Activated T-helper 1 cell treated with anti-CD3 and anti-CD28 coated beads, Interleukin-12 subunit alpha, Interleukin-12 subunit beta, Interleukin-2, Interleukin-4 antibody, amounts not matched to agents 30 ng/mL and 10 ng/mL and 1 ng/mL, durations not matched to agents 14 hours and 24 hours and 36 hours (primary cell): ENCODE measurements around the gene TMEM81. TPM values are rescaled to one million over a fixed set of nuclear protein-coding genes. Genes with fewer than 3 reads are reported as not detected.

Experiments used
- DNase-seq: peaks from one replicate; pipeline ENCODE4 v3.0.0; 2021; ENCODE audit warnings: low spot score
- H3K27ac Mint-ChIP-seq: one replicate; pipeline ENCODE4 v1.8.0; 2021; ENCODE audit warnings: mild to moderate bottlenecking, mixed read lengths
- H3K27me3 Mint-ChIP-seq: one replicate; pipeline ENCODE4 v1.8.0; 2022; ENCODE audit warnings: mild to moderate bottlenecking, moderate library complexity, mixed read lengths; ENCODE audit not compliant: insufficient read depth
- H3K36me3 Mint-ChIP-seq: one replicate; pipeline ENCODE4 v1.8.0; 2021; ENCODE audit warnings: low read depth, mixed read lengths
- H3K4me1 Mint-ChIP-seq: one replicate; pipeline ENCODE4 v1.8.0; 2021; ENCODE audit warnings: low read depth, mixed read lengths
- H3K4me3 Mint-ChIP-seq: one replicate; pipeline ENCODE4 v1.8.0; 2021; ENCODE audit warnings: mild to moderate bottlenecking, moderate library complexity, mixed read lengths
- H3K9me3 Mint-ChIP-seq: one replicate; pipeline ENCODE4 v1.8.0; 2021; ENCODE audit warnings: mixed read lengths
- intact Hi-C: fragments of 100-400 bp; cut with micrococcal nuclease; formaldehyde crosslinking; loops from one replicate; pipeline ENCODE4 v1.15.1; 2024
- total RNA-seq: library from RNA; stranded (reverse); gene quantifications from 2 replicates; pipeline ENCODE4 v1.2.3, GENCODE V29; 2022

TMEM81 gene
- total RNA-seq, 1 donor from 2014 or later = 2.6 TPM

GRCh38 chr1:205052690-205053089 is 31.6 kb downstream of the TMEM81 start:
- Mint-ChIP-seq H3K4me3 (no peak overlapping the region), H3K9me3 (no peaks in the 10 kb centered on the region), H3K36me3 (no peaks in the 10 kb centered on the region), H3K27me3 (peaks cover 5% of the 10 kb centered on the region), H3K27ac (no peak overlapping the region), H3K4me1 (no peaks in the 10 kb centered on the region)
- DNase-seq = no peak
- intact Hi-C loops = no loop called here

GRCh38 chr1:205049479-205049878 is 34.8 kb downstream of the TMEM81 start:
- no peak overlapping the region for H3K27ac Mint-ChIP-seq
- peaks cover 23% of the 10 kb centered on the region for H3K27me3 Mint-ChIP-seq
- DNase-seq = no peak
- no peak overlapping the region for H3K4me3 Mint-ChIP-seq
- intact Hi-C loops = no loop called here
- H3K36me3 Mint-ChIP-seq = no peaks in the 10 kb centered on the region
- no peaks in the 10 kb centered on the region for H3K4me1 Mint-ChIP-seq
- H3K9me3 Mint-ChIP-seq = no peaks in the 10 kb centered on the region

GRCh38 chr1:205048382-205048781 is 35.9 kb downstream of the TMEM81 start:
- H3K4me3 Mint-ChIP-seq = no peak overlapping the region
- DNase-seq = no peak
- intact Hi-C loops = no loop called here
- no peaks in the 10 kb centered on the region for H3K9me3 Mint-ChIP-seq
- H3K27me3 Mint-ChIP-seq = peaks cover 27% of the 10 kb centered on the region
- no peaks in the 10 kb centered on the region for H3K36me3 Mint-ChIP-seq
- H3K4me1 Mint-ChIP-seq = no peaks in the 10 kb centered on the region
- no peak overlapping the region for H3K27ac Mint-ChIP-seq

- intact Hi-C loops = no loop called here
- Mint-ChIP-seq H3K4me3 (no peak overlapping the region), H3K4me1 (no peaks in the 10 kb centered on the region), H3K27me3 (peaks cover 29% of the 10 kb centered on the region), H3K9me3 (no peaks in the 10 kb centered on the region), H3K36me3 (no peaks in the 10 kb centered on the region), H3K27ac (no peak overlapping the region)
- DNase-seq = no peak
These were observed 36.5 kb downstream of the TMEM81 start for GRCh38 chr1:205047764-205048231.

GRCh38 chr1:205046870-205047269 is 37.4 kb downstream of the TMEM81 start:
- Mint-ChIP-seq H3K36me3 (no peaks in the 10 kb centered on the region), H3K4me3 (no peak overlapping the region), H3K27me3 (peaks cover 38% of the 10 kb centered on the region), H3K9me3 (no peaks in the 10 kb centered on the region), H3K4me1 (no peaks in the 10 kb centered on the region), H3K27ac (no peak overlapping the region)
- no peak for DNase-seq
- intact Hi-C loops = no loop called here

GRCh38 chr1:205045146-205045545 is 39.1 kb downstream of the TMEM81 start:
- Mint-ChIP-seq H3K9me3 (no peaks in the 10 kb centered on the region), H3K27ac (no peak overlapping the region), H3K36me3 (no peaks in the 10 kb centered on the region), H3K4me1 (no peaks in the 10 kb centered on the region), H3K4me3 (no peak overlapping the region), H3K27me3 (peaks cover 48% of the 10 kb centered on the region)
- intact Hi-C loops = no loop called here
- no peak for DNase-seq

- H3K4me1 Mint-ChIP-seq = no peaks in the 10 kb centered on the region
- no peaks in the 10 kb centered on the region for H3K36me3 Mint-ChIP-seq
- no peak overlapping the region for H3K27ac Mint-ChIP-seq
- intact Hi-C loops = no loop called here
- H3K9me3 Mint-ChIP-seq = no peaks in the 10 kb centered on the region
- peaks cover 48% of the 10 kb centered on the region for H3K27me3 Mint-ChIP-seq
- no peak for DNase-seq
- no peak overlapping the region for H3K4me3 Mint-ChIP-seq
These were observed 39.5 kb downstream of the TMEM81 start for GRCh38 chr1:205044741-205045140.

- H3K27me3 Mint-ChIP-seq = peaks cover 48% of the 10 kb centered on the region
- H3K9me3 Mint-ChIP-seq = no peaks in the 10 kb centered on the region
- H3K27ac Mint-ChIP-seq = no peak overlapping the region
- H3K4me1 Mint-ChIP-seq = no peaks in the 10 kb centered on the region
- DNase-seq = no peak
- H3K36me3 Mint-ChIP-seq = no peaks in the 10 kb centered on the region
- intact Hi-C loops = no loop called here
- no peak overlapping the region for H3K4me3 Mint-ChIP-seq
These were observed 40.4 kb downstream of the TMEM81 start for GRCh38 chr1:205043866-205044265.

GRCh38 chr1:205042911-205043806 is 41.1 kb downstream of the TMEM81 start, which contains the start of gene CNTN2:
CNTN2 (plus strand) TSS chr1:205043212; CDS start chr1:205053186, 9,974 bp downstream.
- Mint-ChIP-seq H3K4me3 (no peak within 1 kb of the TSS), H3K27me3 (peaks cover 46% of the 10 kb centered on the region), H3K4me1 (no peaks in the 10 kb centered on the region), H3K36me3 (no peaks in the 10 kb centered on the region), H3K9me3 (no peaks in the 10 kb centered on the region), H3K27ac (no peak within 1 kb of the TSS)
- intact Hi-C loops = no loop called here
- no peak for DNase-seq

GRCh38 chr1:205041998-205042910 is 42.0 kb downstream of the TMEM81 start:
- H3K4me1 Mint-ChIP-seq = no peaks in the 10 kb centered on the region
- intact Hi-C loops = no loop called here
- peaks cover 46% of the 10 kb centered on the region for H3K27me3 Mint-ChIP-seq
- H3K9me3 Mint-ChIP-seq = no peaks in the 10 kb centered on the region
- no peaks in the 10 kb centered on the region for H3K36me3 Mint-ChIP-seq
- DNase-seq = no peak
- H3K27ac Mint-ChIP-seq = no peak overlapping the region
- H3K4me3 Mint-ChIP-seq = no peak overlapping the region

- Mint-ChIP-seq H3K4me3 (no peak overlapping the region), H3K9me3 (no peaks in the 10 kb centered on the region), H3K4me1 (no peaks in the 10 kb centered on the region), H3K27ac (no peak overlapping the region), H3K27me3 (peaks cover 40% of the 10 kb centered on the region), H3K36me3 (no peaks in the 10 kb centered on the region)
- intact Hi-C loops = no loop called here
- no peak for DNase-seq
These were observed 43.1 kb downstream of the TMEM81 start for GRCh38 chr1:205041001-205041715.

GRCh38 chr1:205038132-205038786 is 46.0 kb downstream of the TMEM81 start:
- Mint-ChIP-seq H3K36me3 (no peaks in the 10 kb centered on the region), H3K27ac (no peak overlapping the region), H3K9me3 (no peaks in the 10 kb centered on the region), H3K4me3 (no peak overlapping the region), H3K27me3 (peaks cover 26% of the 10 kb centered on the region), H3K4me1 (no peaks in the 10 kb centered on the region)
- DNase-seq = no peak
- intact Hi-C loops = no loop called here
